ENCODE data around the gene LIMS4. TPM values are rescaled to one million over a fixed set of nuclear protein-coding genes. Genes with fewer than 3 reads are reported as not detected.
"Not testable (repeated sequence)": the region's sequence is repeated elsewhere in the genome, so short reads cannot be mapped to it uniquely, and the experiment has no call there.

The LIMS4 gene
- total RNA-seq, 4 donors from 2014 or later: 0.67 to 9.9 (median 3.1) TPM; not detected in 1

DNA sequence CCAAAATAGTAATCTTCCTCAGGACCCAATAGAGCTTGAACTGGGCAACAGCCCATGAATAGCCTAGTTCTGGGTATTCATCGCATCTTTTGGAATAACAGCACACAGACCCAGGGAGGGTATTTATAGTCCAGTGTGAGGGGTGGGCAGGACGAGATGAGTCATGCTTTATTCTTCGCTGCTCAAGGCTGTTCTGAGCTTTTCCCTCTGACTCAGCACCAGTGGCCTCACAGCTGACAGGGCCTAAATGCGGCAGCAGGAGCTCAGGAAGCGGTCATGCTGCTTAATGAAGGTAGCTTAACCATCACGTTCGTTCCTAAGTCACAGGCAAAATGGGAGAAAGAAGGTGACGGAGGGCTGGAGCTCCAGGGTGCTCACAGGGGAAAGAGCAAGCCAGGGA lies 7.3 kb downstream of the LIMS4 start:
- not testable (repeated sequence) for H3K27ac ChIP-seq, H3K4me1 ChIP-seq, H3K36me3 ChIP-seq, H3K27me3 ChIP-seq, H3K9me3 ChIP-seq, DNase-seq, H3K4me3 ChIP-seq

GRCh38 chr2:110462458-110462857 lies 10.2 kb downstream of the LIMS4 start:
- not testable (repeated sequence) for H3K27ac ChIP-seq, H3K4me1 ChIP-seq

DNA sequence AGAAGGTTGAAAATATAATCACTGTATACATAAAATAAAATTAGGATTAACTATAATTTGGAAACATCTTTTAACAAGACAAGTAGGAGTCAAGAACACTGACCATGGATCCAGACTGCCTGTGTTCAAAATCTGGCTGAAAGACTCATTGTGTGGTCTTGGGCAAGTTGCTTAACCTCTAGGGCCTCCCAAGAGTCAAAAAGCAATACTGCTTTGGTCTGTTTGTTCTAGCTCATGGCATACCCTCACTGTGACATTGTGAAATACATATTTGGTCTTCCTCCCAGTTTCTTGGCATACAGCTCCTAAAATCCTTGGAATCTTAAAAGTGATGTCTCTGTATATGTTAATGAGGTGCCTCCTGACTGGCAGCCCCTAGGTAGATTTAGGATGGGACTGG lies 12.3 kb downstream of the LIMS4 start:
- not testable (repeated sequence) for H3K9me3 ChIP-seq, H3K4me1 ChIP-seq, H3K4me3 ChIP-seq, DNase-seq, H3K27me3 ChIP-seq, H3K36me3 ChIP-seq, H3K27ac ChIP-seq

More at GRCh38 chr2:110462458-110462857, 10.2 kb downstream of the LIMS4 start:
- not testable (repeated sequence) for DNase-seq, H3K4me3 ChIP-seq, H3K27me3 ChIP-seq, H3K36me3 ChIP-seq, H3K9me3 ChIP-seq

GRCh38 chr2:110457214-110457590 lies 15.4 kb downstream of the LIMS4 start:
- not testable (repeated sequence) for DNase-seq, H3K36me3 ChIP-seq, H3K4me3 ChIP-seq, H3K27me3 ChIP-seq, H3K9me3 ChIP-seq, H3K27ac ChIP-seq, H3K4me1 ChIP-seq

DNA sequence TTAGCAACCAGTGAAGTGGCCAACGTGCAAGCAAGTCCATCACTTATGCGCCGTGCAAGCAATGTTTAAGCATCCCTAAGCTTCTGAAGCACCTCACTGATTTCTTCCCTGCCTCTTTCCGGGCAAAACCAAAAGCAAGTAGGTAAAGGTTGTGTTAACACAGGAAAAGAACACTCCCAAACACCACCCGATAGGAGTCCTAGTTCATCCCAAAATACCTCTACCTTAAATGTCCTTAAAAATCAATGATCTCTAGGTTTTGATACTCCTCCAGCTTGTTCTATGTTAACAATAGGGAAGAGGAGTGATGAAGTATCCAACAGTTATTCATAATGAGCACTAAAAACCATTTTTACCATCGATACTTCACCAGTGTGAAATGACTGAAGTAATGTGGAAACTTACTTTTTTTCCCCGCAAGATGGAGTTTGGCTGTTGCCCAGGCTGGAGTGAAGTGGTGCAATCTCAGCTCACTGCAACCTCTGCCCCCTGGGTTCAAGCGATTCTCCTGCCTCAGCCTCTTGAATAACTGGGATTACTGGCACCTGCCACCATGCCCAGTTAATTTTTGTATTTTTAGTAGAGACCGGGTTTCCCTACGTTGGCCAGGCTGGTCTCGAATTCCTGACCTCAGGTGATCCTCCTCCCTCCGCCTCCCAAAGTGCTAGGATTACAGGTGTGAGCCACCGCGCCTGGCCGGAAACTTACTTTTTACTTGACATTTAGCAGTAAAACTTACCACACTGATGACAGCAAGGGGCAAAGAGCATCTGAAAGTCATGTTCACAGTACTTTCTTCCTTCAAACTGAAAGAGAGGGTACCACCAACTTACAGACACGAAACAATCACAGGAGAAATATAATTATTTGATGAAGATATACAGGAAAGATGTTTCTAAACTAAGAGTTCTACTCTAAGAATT lies 16.1 kb downstream of the LIMS4 start:
- DNase-seq, H3K36me3 ChIP-seq, H3K27ac ChIP-seq, H3K4me3 ChIP-seq, H3K4me1 ChIP-seq, H3K27me3 ChIP-seq, H3K9me3 ChIP-seq: not testable (repeated sequence)

- not testable (repeated sequence) for H3K4me3 ChIP-seq, H3K27me3 ChIP-seq, H3K27ac ChIP-seq, H3K4me1 ChIP-seq, DNase-seq, H3K9me3 ChIP-seq, H3K36me3 ChIP-seq
Observed at GRCh38 chr2:110455080-110455670, 17.4 kb downstream of the LIMS4 start.

GRCh38 chr2:110450951-110451350 lies 21.7 kb downstream of the LIMS4 start:
- not testable (repeated sequence) for H3K27ac ChIP-seq, H3K4me1 ChIP-seq, H3K27me3 ChIP-seq, H3K9me3 ChIP-seq, DNase-seq, H3K4me3 ChIP-seq, H3K36me3 ChIP-seq

DNA sequence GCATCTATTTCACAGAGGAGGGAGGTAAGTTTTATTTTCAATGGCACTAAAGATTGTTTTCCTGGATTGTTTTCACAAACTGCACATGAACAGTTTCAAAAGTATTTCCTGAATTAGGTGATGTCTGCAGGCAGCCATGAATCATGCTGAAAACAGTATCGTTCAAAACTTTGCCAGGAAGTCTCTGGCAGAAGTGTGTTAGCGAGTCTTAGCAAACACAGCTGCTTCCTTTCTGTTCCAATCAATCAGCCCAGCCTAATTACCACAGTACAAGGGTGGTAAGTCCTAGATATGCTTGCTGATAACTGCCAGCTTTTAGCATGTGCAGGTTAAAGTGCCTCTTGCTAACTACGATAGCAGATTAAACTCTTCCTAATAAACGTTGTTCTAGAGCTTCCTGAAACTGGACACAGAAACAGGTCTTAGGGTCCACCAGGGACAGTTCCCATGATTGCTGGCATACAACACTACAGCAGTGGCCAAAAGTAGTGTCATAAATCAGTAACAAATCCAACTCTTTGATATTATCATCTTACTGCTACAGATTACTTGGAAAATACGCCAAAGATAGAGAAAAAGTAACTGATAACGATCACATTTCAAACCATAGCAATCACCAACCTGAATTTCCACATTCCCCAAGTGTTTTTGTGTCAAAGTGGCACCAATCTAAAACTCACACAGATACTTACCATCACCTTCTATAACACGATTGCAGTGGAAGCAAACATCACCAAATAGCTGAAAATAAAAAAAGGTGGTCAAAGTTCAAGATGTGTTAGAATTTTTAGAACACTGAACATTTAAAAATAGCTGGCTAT lies 23.3 kb downstream of the LIMS4 start:
- not testable (repeated sequence) for H3K4me3 ChIP-seq, H3K27me3 ChIP-seq, H3K27ac ChIP-seq, H3K9me3 ChIP-seq, H3K4me1 ChIP-seq, DNase-seq, H3K36me3 ChIP-seq

- H3K27me3 ChIP-seq, H3K9me3 ChIP-seq, H3K4me1 ChIP-seq, H3K27ac ChIP-seq, DNase-seq, H3K36me3 ChIP-seq, H3K4me3 ChIP-seq: not testable (repeated sequence)
Observed at GRCh38 chr2:110446644-110447043, 26.0 kb downstream of the LIMS4 start.

GRCh38 chr2:110443305-110444005 lies 29.2 kb downstream of the LIMS4 start:
- H3K36me3 ChIP-seq, DNase-seq, H3K27me3 ChIP-seq, H3K4me3 ChIP-seq, H3K4me1 ChIP-seq, H3K27ac ChIP-seq, H3K9me3 ChIP-seq: not testable (repeated sequence)

GRCh38 chr2:110441905-110442304 lies 30.7 kb downstream of the LIMS4 start:
- not testable (repeated sequence) for DNase-seq, H3K9me3 ChIP-seq

DNA sequence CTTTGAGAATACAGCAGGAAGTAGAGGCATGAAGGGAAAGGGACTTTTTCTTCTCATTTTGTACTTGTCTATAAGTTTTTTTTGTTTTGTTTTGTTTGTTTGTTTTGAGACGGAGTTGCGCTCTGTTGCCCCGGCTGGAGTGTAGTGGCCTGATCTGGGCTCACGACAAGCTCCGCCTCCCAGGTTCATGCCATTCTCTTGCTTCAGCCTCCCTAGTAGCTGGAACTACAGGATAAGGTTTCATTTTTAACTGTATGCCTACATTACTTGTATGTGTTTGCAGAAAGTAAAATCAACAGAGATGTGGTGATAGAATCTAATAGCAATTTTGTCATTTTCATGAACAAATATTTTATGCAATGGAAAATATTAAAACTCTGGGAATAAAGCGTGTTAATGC lies 38.1 kb downstream of the LIMS4 start:
- not testable (repeated sequence) for DNase-seq, H3K36me3 ChIP-seq, H3K27ac ChIP-seq, H3K4me3 ChIP-seq, H3K9me3 ChIP-seq, H3K4me1 ChIP-seq, H3K27me3 ChIP-seq

More at GRCh38 chr2:110441905-110442304, 30.7 kb downstream of the LIMS4 start:
- not testable (repeated sequence) for H3K27ac ChIP-seq, H3K4me1 ChIP-seq, H3K27me3 ChIP-seq, H3K36me3 ChIP-seq, H3K4me3 ChIP-seq

DNA sequence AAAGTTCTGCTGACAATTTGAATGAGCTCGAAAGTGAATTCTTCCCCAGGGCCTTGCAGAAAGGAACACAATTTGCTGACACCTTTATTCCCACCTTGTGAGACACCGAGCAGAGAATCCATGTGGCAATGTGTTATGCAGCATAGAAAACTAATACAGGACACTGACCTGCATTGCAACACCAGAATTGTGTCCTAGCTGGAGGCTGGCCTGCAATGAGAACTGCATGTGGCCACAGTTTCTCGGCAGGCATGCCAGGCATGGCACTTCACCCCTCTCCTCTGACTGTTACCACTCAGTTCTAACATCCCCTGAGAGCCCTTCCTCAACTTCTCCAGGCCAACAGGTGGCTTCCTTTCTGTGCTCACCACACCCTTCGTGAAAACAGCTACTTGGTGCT lies 46.9 kb downstream of the LIMS4 start:
- DNase-seq, H3K4me1 ChIP-seq, H3K27ac ChIP-seq, H3K4me3 ChIP-seq, H3K36me3 ChIP-seq, H3K9me3 ChIP-seq, H3K27me3 ChIP-seq: not testable (repeated sequence)

GRCh38 chr2:110424421-110424820 lies 48.2 kb downstream of the LIMS4 start:
- H3K27ac ChIP-seq: not testable (repeated sequence)

More at GRCh38 chr2:110424421-110424820, 48.2 kb downstream of the LIMS4 start:
- not testable (repeated sequence) for H3K36me3 ChIP-seq, H3K9me3 ChIP-seq, H3K4me1 ChIP-seq, H3K27me3 ChIP-seq, H3K4me3 ChIP-seq, DNase-seq
